SK-N-MC (cell line): ENCODE measurements around the gene HS3ST1.

Experiments
- EZH2 ChIP-seq: fragments of 200-600 bp; sonication (generic); IDR thresholded peaks from one replicate; pipeline ENCODE4 v1.6.1; 2017; ENCODE audit warnings: antibody characterized with exemption
- POLR2AphosphoS5 ChIP-seq: IDR thresholded peaks from 2 replicates; pipeline ENCODE4 v1.6.1; 2012; ENCODE audit warnings: mild to moderate bottlenecking, low read depth, low read length, borderline replicate concordance

DNA sequence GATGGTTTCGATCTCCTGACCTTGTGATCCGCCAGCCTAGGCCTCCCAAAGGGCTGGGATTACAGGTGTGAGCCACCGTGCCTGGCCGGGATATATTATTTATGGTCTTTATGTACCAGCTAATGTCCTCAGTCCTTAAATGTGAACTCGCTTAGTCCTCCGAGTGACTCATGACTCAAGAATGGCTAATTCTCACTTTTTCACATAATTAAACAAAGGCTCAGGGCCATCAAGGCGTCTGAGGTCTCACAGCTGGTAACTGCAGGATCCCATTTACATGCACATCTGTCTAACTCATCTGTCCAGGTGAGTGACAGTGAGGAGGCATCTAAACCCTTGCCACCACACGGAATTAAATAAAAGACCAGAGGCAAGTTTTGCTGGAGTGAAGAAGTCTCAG, 73.5 kb downstream of the HS3ST1 start:
- no peak for TF ChIP-seq POLR2AphosphoS5
- no peak for TF ChIP-seq EZH2
